Trophoblast cell (in vitro differentiated cells and primary cell): Measurements from ENCODE around the gene TOMM40L.

Experiments used
- DNase-seq, 2 donors: peaks; one replicate each; pipeline ENCODE4 v3.0.0-alpha.2; 2016
- H2AFZ ChIP-seq: 2 replicates; pipeline ENCODE4 v1.6.1; 2013; ENCODE audit warnings: low read length, moderate library complexity, mild to moderate bottlenecking; ENCODE audit not compliant: insufficient read depth, poor library complexity
- H2AK5ac ChIP-seq: 2 replicates; pipeline ENCODE4 v1.6.1; 2013; ENCODE audit warnings: mild to moderate bottlenecking, low read length
- H2BK120ac ChIP-seq: 2 replicates; pipeline ENCODE4 v1.6.1; 2013; ENCODE audit warnings: low read length, mild to moderate bottlenecking, moderate library complexity; ENCODE audit not compliant: insufficient read depth, poor library complexity
- H2BK12ac ChIP-seq: 2 replicates; pipeline ENCODE4 v1.6.1; 2013; ENCODE audit warnings: mild to moderate bottlenecking, low read length, moderate library complexity
- H2BK5ac ChIP-seq: 2 replicates; pipeline ENCODE4 v1.6.1; 2013; ENCODE audit warnings: low read length, low read depth, moderate library complexity, mild to moderate bottlenecking; ENCODE audit not compliant: poor library complexity
- H3K14ac ChIP-seq: 2 replicates; pipeline ENCODE4 v1.6.1; 2013; ENCODE audit warnings: mild to moderate bottlenecking, low read length
- H3K18ac ChIP-seq: 2 replicates; pipeline ENCODE4 v1.6.1; 2013; ENCODE audit warnings: mild to moderate bottlenecking, low read length
- H3K23ac ChIP-seq: 2 replicates; pipeline ENCODE4 v1.6.1; 2013; ENCODE audit warnings: low read length
- H3K27ac ChIP-seq: 2 replicates; pipeline ENCODE4 v1.5.1; 2013; ENCODE audit warnings: low read depth, mild to moderate bottlenecking, inconsistent platforms, low read length, moderate library complexity
- H3K27me3 ChIP-seq: 2 replicates; pipeline ENCODE4 v1.6.1; 2013; ENCODE audit warnings: inconsistent platforms, mild to moderate bottlenecking, low read length, moderate library complexity; ENCODE audit not compliant: insufficient read depth
- H3K36me3 ChIP-seq, 2 experiments: 1 replicate in 1 of 2; 2 replicates in 1 of 2; pipeline ENCODE4 v1.6.1; 2013; ENCODE audit warnings: low read length in 2 of 2, mild to moderate bottlenecking in 2 of 2, moderate library complexity in 1 of 2; ENCODE audit not compliant: insufficient read depth in 2 of 2, control insufficient read depth in 1 of 2
- H3K4ac ChIP-seq: 2 replicates; pipeline ENCODE4 v1.6.1; 2013; ENCODE audit warnings: low read depth, mild to moderate bottlenecking, low read length, moderate library complexity
- H3K4me1 ChIP-seq, 2 experiments: 1 replicate in 1 of 2; 2 replicates in 1 of 2; pipeline ENCODE4 v1.6.1; 2013; ENCODE audit warnings: low read length in 2 of 2, mild to moderate bottlenecking in 2 of 2, moderate library complexity in 1 of 2; ENCODE audit not compliant: insufficient read depth in 2 of 2, control insufficient read depth in 1 of 2
- H3K4me2 ChIP-seq: 2 replicates; pipeline ENCODE4 v1.6.1; 2013; ENCODE audit warnings: inconsistent platforms, mild to moderate bottlenecking, low read length, moderate library complexity
- H3K4me3 ChIP-seq: 2 replicates; pipeline ENCODE4 v1.5.1; 2013; ENCODE audit warnings: mild to moderate bottlenecking, low read depth, low read length, inconsistent platforms
- H3K79me1 ChIP-seq: one replicate; pipeline ENCODE4 v1.6.1; 2013; ENCODE audit warnings: low read length
- H3K79me2 ChIP-seq: 2 replicates; pipeline ENCODE4 v1.6.1; 2013; ENCODE audit warnings: low read length, mild to moderate bottlenecking; ENCODE audit not compliant: control insufficient read depth, insufficient read depth, poor library complexity
- H3K9ac ChIP-seq: 2 replicates; pipeline ENCODE4 v1.6.1; 2013; ENCODE audit warnings: mild to moderate bottlenecking, low read length
- H3K9me3 ChIP-seq: 2 replicates; pipeline ENCODE4 v1.6.1; 2013; ENCODE audit warnings: low read depth, mild to moderate bottlenecking, control low read depth, inconsistent platforms, low read length; ENCODE audit not compliant: insufficient read depth
- H4K12ac ChIP-seq: 2 replicates; pipeline ENCODE4 v1.6.1; 2013; ENCODE audit warnings: low read depth, mild to moderate bottlenecking, low read length, moderate library complexity
- H4K8ac ChIP-seq: 2 replicates; pipeline ENCODE4 v1.6.1; 2013; ENCODE audit warnings: low read depth, mild to moderate bottlenecking, low read length, moderate library complexity
- H4K91ac ChIP-seq: one replicate; pipeline ENCODE4 v1.6.1; 2013; ENCODE audit warnings: low read depth, mild to moderate bottlenecking, low read length, moderate library complexity
- WGBS: extraction: QIAGEN DNeasy Blood & Tissue Kit; methylation state at CpG from one replicate; pipeline ENCODE4 v1.1.7; 2013; ENCODE audit warnings: missing lambda C conversion rate; ENCODE audit not compliant: insufficient read length, insufficient coverage; ENCODE audit errors: extremely low coverage; 5-methylcytosine and 5-hydroxymethylcytosine counted together

The TOMM40L gene

DNA sequence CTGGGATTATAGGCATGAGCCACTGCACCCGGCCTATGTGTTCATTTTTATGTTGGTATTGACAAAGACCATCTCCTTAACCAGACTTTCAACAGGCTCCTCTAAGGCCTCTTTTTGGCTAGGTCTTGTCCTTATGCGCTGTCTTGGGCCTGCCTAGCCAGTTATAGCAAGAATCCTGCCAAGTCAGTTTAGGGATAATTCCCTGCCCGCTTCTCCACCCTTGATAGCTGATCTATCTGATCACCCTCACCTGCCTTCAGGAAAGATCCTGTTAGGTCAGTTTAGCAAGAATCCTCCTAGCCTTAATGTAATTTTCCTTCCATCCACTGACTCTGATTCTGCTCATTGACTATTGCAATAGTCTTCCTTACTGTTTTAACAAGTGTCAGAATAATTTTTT, 46.2 kb upstream of the TOMM40L start:
- Histone ChIP-seq H3K23ac (no peak overlapping the region), H3K79me1 (peaks cover 8% of the 10 kb centered on the region), H3K4me2 (no peak overlapping the region), H3K4me1 (peaks cover 6 to 8% of the 10 kb centered on the region in 2 experiments), H3K36me3 (peaks cover 7 to 9% of the 10 kb centered on the region in 2 experiments), H4K12ac (no peak overlapping the region), H3K4me3 (no peak overlapping the region), H3K18ac (no peak overlapping the region), H3K27me3 (no peaks in the 10 kb centered on the region), H3K9ac (no peak overlapping the region), H2AK5ac (no peak overlapping the region), H3K4ac (no peak overlapping the region), H2AFZ (no peak overlapping the region), H3K9me3 (no peaks in the 10 kb centered on the region), H4K91ac (no peak overlapping the region), H3K79me2 (peaks cover 8% of the 10 kb centered on the region), H3K14ac (no peak overlapping the region), H3K27ac (no peak overlapping the region), H2BK12ac (no peak overlapping the region), H2BK5ac (no peak overlapping the region), H2BK120ac (no peak overlapping the region), H4K8ac (no peak overlapping the region)
- WGBS: no CpG with 5 or more reads among the region's 3 CpGs
- peak; percentile 91 to 96 for DNase-seq

DNA sequence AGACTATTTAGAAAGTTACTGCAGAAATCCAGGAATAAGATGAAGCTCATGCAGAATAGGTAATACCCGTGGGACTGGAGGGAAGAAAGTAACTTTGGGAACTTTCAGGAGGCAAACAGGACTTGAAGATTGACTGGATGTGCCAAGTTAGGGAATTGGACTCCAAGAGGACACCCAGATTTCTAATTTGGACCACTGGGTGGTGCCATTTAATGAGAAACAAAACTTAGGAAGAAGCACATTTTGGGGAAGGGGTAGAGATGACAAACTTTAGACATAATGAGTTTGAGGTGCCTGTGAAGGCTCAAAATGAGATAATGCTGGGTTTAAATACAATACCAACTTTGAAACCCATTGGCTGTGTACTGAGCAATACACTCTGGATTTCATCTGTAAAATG, 45.2 kb upstream of the TOMM40L start:
- H2AK5ac ChIP-seq: no peak overlapping the region
- peaks cover 8% of the 10 kb centered on the region for H3K79me1 ChIP-seq
- no peak overlapping the region for H3K18ac ChIP-seq
- H3K27me3 ChIP-seq: no peaks in the 10 kb centered on the region
- no peak overlapping the region for H3K27ac ChIP-seq
- H2BK12ac ChIP-seq: no peak overlapping the region
- no peak overlapping the region for H3K14ac ChIP-seq
- no peak overlapping the region for H2BK5ac ChIP-seq
- no peak overlapping the region for H3K4me3 ChIP-seq
- H3K9me3 ChIP-seq: no peaks in the 10 kb centered on the region
- H3K23ac ChIP-seq: no peak overlapping the region
- no peak overlapping the region for H3K4me2 ChIP-seq
- DNase-seq: no peak
- no peak overlapping the region for H2BK120ac ChIP-seq
- peaks cover 8% of the 10 kb centered on the region for H3K79me2 ChIP-seq
- WGBS: no CpG with 5 or more reads among the region's 1 CpG
- H3K4ac ChIP-seq: no peak overlapping the region
- H4K8ac ChIP-seq: no peak overlapping the region
- H2AFZ ChIP-seq: no peak overlapping the region
- no peak overlapping the region for H4K12ac ChIP-seq
- peaks cover under 1 to 1% of the 10 kb centered on the region in 2 experiments for H3K36me3 ChIP-seq
- no peak overlapping the region for H4K91ac ChIP-seq
- no peak overlapping the region for H3K9ac ChIP-seq
- H3K4me1 ChIP-seq: peaks cover 6 to 8% of the 10 kb centered on the region in 2 experiments

DNA sequence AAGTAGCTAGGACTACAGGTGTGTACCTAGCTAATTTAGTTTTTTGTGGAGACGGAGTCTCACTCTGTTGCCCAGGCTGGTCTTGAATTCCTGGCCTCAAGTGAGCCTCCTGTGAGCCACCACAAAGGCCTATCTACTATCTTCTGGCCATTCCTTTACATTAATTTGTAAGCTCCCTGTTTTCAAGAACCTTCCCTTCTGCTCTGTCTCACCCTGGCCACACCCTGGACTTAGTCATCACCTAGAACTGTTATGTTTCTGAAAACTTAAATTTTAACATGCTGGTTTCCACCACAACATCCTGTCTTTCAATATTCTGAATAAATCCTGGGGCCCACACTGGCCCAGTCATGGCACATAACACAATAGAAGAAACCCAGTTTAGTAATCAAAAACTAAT, 43.6 kb upstream of the TOMM40L start:
- Histone ChIP-seq H3K4me1 (peaks cover 0 to 4% of the 10 kb centered on the region in 2 experiments), H3K27me3 (no peaks in the 10 kb centered on the region), H2BK120ac (no peak overlapping the region), H3K4me3 (no peak overlapping the region), H3K18ac (no peak overlapping the region), H4K91ac (no peak overlapping the region), H3K14ac (no peak overlapping the region), H3K9me3 (no peaks in the 10 kb centered on the region), H2BK12ac (no peak overlapping the region), H3K79me2 (peaks cover 3% of the 10 kb centered on the region), H4K8ac (no peak overlapping the region), H3K27ac (no peak overlapping the region), H3K23ac (no peak overlapping the region), H3K9ac (no peak overlapping the region), H3K36me3 (no peaks in the 10 kb centered on the region), H2BK5ac (no peak overlapping the region), H4K12ac (no peak overlapping the region), H3K4ac (no peak overlapping the region), H2AFZ (no peak overlapping the region), H2AK5ac (no peak overlapping the region), H3K4me2 (no peak overlapping the region), H3K79me1 (peaks cover 5% of the 10 kb centered on the region)
- DNase-seq: peak in 1 of 2 donors; percentile 53
- WGBS: no CpG with 5 or more reads among the region's 1 CpG

DNA sequence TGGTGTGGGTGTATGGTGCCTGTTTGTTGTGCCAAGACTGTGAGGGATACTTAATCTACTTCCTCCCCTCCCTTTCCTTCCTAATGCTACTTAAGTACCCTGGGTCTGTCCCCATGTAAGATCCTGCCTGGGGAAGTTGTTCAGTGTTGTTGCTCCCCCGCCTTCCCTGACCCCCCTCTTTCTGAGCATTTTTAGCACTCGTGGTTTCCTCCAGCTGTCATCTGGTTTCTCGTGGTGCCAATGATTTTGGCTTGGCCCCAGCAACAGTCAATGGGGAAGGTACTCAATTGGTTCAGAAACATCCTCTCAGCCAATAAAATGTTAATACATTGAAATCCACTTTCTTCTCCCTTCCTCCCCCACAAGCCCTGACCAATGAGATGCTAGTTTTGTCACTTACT, 40.6 kb upstream of the TOMM40L start:
- no peaks in the 10 kb centered on the region for H3K36me3 ChIP-seq
- no peaks in the 10 kb centered on the region for H3K79me1 ChIP-seq
- H4K91ac ChIP-seq: no peak overlapping the region
- H3K4me2 ChIP-seq: no peak overlapping the region
- no peak overlapping the region for H3K14ac ChIP-seq
- H3K4ac ChIP-seq: no peak overlapping the region
- no peak overlapping the region for H2BK5ac ChIP-seq
- no peaks in the 10 kb centered on the region for H3K4me1 ChIP-seq
- H3K27ac ChIP-seq: no peak overlapping the region
- H3K27me3 ChIP-seq: no peaks in the 10 kb centered on the region
- no peak overlapping the region for H2BK120ac ChIP-seq
- no peak overlapping the region for H4K12ac ChIP-seq
- no peak overlapping the region for H3K9ac ChIP-seq
- H3K9me3 ChIP-seq: no peaks in the 10 kb centered on the region
- WGBS: no CpG with 5 or more reads among the region's 3 CpGs
- no peak overlapping the region for H2BK12ac ChIP-seq
- peak in 1 of 2 donors; percentile 37 for DNase-seq
- no peak overlapping the region for H3K4me3 ChIP-seq
- H3K23ac ChIP-seq: no peak overlapping the region
- no peak overlapping the region for H2AK5ac ChIP-seq
- no peak overlapping the region for H4K8ac ChIP-seq
- no peaks in the 10 kb centered on the region for H3K79me2 ChIP-seq
- no peak overlapping the region for H2AFZ ChIP-seq
- no peak overlapping the region for H3K18ac ChIP-seq
